Coronary artery (tissue), 2 donors: ENCODE results near the gene SUB1.
A peak's percentile ranks its signal among the peaks of the same experiment; 100 is the strongest.

Source experiments
- DNase-seq: peaks from one replicate; pipeline ENCODE4 v3.0.0-alpha.2; 2017; ENCODE audit warnings: low spot score
- H3K27ac ChIP-seq, 2 donors: fragments of 200-600 bp; sonication (generic); one replicate each; pipeline ENCODE4 v1.5.1; 2016 to 2019
- H3K4me3 ChIP-seq: fragments of 200-600 bp; sonication (generic); 2 replicates; pipeline ENCODE4 v1.5.1; 2016; ENCODE audit warnings: mild to moderate bottlenecking, moderate library complexity
- CTCF ChIP-seq: fragments of 200-600 bp; sonication (generic); IDR thresholded peaks from one replicate; pipeline ENCODE4 v1.5.1; 2019; ENCODE audit warnings: antibody characterized with exemption

SUB1 gene

DNA sequence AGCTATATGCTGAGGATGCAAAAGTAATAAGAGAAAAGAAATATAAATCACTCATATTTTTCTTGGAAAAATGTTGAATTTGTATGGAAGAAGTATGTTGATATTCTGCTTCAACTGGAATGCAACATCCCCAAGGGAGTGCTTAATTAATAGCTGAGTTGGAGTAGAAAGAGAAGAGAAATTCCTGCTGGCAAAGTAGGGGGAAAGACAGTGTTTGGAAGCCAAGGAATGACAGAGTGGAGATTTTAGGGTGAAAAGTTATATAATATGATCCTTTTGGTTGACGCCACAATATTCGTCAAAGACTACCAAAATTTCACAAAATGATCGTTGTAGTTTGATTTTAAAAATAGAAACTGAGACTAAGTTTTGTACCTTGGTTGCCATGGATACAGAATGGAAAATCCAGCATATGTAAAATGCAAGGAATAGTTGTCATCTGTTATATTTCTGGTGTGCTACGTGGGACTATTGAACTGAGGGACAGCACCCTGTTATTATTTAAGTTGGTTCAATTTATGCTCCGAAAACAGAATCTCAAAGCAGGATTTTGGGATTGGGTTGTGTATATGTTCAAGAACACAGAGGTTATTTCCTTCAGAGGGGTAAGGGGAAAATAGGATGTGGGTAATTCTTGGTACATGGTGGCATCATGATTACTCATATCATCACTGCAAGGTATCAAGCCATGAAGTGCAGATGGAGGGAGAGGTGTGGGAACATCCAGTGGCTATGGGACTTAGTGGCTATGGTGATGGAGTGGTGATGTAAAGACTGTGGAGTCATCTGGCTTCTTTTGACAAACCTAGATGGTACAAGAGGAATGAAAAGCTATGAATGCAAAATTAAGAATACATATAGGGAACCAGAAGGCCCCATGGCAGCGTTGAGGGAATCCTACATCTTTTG, 61.0 kb downstream of the SUB1 start:
- TF ChIP-seq CTCF = no peak
- Histone ChIP-seq H3K27ac (no peak overlapping the region), H3K4me3 (no peak overlapping the region)
- no peak for DNase-seq

DNA sequence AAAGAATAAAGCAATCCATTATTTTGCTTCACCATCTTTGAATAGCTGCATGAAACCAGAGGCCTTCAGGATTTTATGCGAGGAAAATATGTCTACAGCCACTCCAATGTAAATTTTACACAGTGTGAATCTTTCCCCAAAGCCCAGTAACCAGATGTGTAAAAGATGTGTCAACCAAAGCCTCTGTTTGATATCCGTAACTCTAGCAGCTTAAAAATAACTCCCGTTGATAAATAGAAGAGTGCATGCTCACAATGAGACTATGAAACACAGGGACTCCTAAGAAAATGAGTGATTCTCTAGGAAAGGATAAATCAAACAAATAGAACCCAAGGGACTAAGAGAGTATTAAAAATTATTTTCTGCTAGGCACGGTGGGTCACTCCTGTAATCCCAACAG, 65.7 kb downstream of the SUB1 start:
- DNase-seq = no peak
- no peak overlapping the region for H3K4me3 ChIP-seq
- no peak for TF ChIP-seq CTCF
- H3K27ac ChIP-seq = peak overlapping the region in 1 of 2 donors; percentile 30

DNA sequence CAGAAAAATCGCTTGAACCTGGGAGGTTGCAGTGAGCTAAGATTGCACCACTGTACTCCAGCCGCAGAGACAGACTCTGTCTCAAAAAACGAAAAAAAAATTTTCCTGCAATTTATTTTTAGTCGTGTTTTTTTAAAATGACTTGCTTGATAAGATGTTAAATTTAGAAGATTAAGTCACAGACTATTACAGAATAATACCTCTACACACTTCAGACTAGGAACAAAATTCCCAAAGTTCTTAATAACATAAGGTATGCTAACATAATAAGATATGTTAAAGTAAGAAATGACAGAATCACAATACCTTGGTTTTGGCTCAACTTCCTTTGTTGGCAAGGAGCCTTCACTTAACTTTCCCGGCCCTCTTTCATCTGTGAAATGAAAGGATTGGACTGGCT, 66.3 kb downstream of the SUB1 start:
- no peak for DNase-seq
- H3K27ac ChIP-seq = peak overlapping the region in 1 of 2 donors; percentile 30
- H3K4me3 ChIP-seq = no peak overlapping the region
- no peak for TF ChIP-seq CTCF
